HepG2 (cell line): Measurements from ENCODE around the gene ALPK3. TPM values are rescaled to one million over a fixed set of nuclear protein-coding genes. Genes with fewer than 3 reads are reported as not detected.

Source experiments
- ATAC-seq: fragments of 200-7000 bp; cut with Tn5 transposase; 3 replicates; pipeline ENCODE4 v1.9.1; 2020; ENCODE audit warnings: mild to moderate bottlenecking, moderate library complexity
- BruUV-seq: library from RNA; stranded (reverse); fragments of 400-500 nt; replicated peaks from 2 replicates; lab custom pipeline; 2021; lab: Mats Ljungman, UMichigan
- CTCF ChIA-PET: fragments of 300-600 bp; formaldehyde crosslinking; extraction: SDS; loops from one replicate; lab custom pipeline; 2021; ENCODE audit warnings: low total read pairs, inconsistent platforms, low intra/inter-chr PET ratio; lab: Yijun Ruan, JAX
- POLR2A ChIA-PET: fragments of 350-600 bp; sonication (Branson Sonifier 250); formaldehyde crosslinking; loops from one replicate; lab custom pipeline; 2020; ENCODE audit warnings: antibody characterized with exemption, inconsistent platforms; lab: Yijun Ruan, JAX
- DNase-seq: peaks from one replicate; pipeline ENCODE4 v3.0.0-alpha.2; 2015; ENCODE audit warnings: low spot score
- FAIRE-seq: peaks from 3 replicates; lab custom pipeline; 2011; peaks lifted over from hg19 to GRCh38; lab: Jason Lieb, UNC
- H2AFZ ChIP-seq: one replicate; pipeline ENCODE4 v1.6.1; 2011; ENCODE audit warnings: low read length, inconsistent platforms
- H3K27ac ChIP-seq: fragments of 300-600 bp; 3 replicates; pipeline ENCODE4 v1.8.0; 2011; ENCODE audit warnings: mixed run types, mild to moderate bottlenecking, mixed read lengths, low read length, inconsistent platforms; ENCODE audit not compliant: insufficient read depth; ENCODE audit errors: extremely low read length
- H3K27me3 ChIP-seq, 2 experiments: fragments of 200-600 bp in 1 of 2; 2 replicates in 1 of 2; 3 replicates in 1 of 2; pipeline versions ENCODE4 v1.6.0 to v1.8.0; 2011; ENCODE audit warnings: low read length in 2 of 2, mild to moderate bottlenecking in 2 of 2, moderate library complexity in 2 of 2, inconsistent platforms in 1 of 2; ENCODE audit not compliant: insufficient read depth in 2 of 2, control insufficient read depth in 1 of 2
- H3K36me3 ChIP-seq, 2 experiments: fragments of 200-600 bp in 1 of 2; replicated peaks in 1 of 2; 2 replicates in 1 of 2; 3 replicates in 1 of 2; pipeline versions ENCODE4 v1.5.1 to v1.8.0; 2011; ENCODE audit warnings: low read length in 2 of 2, inconsistent platforms in 1 of 2; ENCODE audit not compliant: insufficient read depth in 2 of 2, control insufficient read depth in 1 of 2
- H3K4me1 ChIP-seq: 2 replicates; pipeline ENCODE4 v1.5.1; 2012; ENCODE audit warnings: low read length, inconsistent platforms; ENCODE audit not compliant: insufficient read depth
- H3K4me2 ChIP-seq: 2 replicates; pipeline ENCODE4 v1.6.0; 2011; ENCODE audit warnings: low read depth, low read length, inconsistent platforms
- H3K4me3 ChIP-seq, 3 experiments: fragments of 200-600 bp in 1 of 3; sonication (generic), shearing (Covaris generic) in 1 of 3; replicated peaks in 1 of 3; 2 replicates each; pipeline ENCODE4 v1.5.1; 2011 to 2016; ENCODE audit warnings: low read length in 3 of 3, inconsistent platforms in 2 of 3, low read depth in 2 of 3, mild to moderate bottlenecking in 2 of 3, control low read depth in 1 of 3, mixed read lengths in 1 of 3; ENCODE audit not compliant: insufficient read depth in 1 of 3
- H3K79me2 ChIP-seq: one replicate; pipeline ENCODE4 v1.6.1; 2011; ENCODE audit warnings: low read length, inconsistent platforms; ENCODE audit not compliant: insufficient read depth
- H3K9ac ChIP-seq: 2 replicates; pipeline ENCODE4 v1.6.0; 2011; ENCODE audit warnings: mild to moderate bottlenecking, low read depth, low read length, inconsistent platforms; ENCODE audit not compliant: insufficient read depth
- H3K9me3 ChIP-seq: 2 replicates; pipeline ENCODE4 v1.5.1; 2012; ENCODE audit warnings: mild to moderate bottlenecking, low read length
- H4K20me1 ChIP-seq: 2 replicates; pipeline ENCODE4 v1.6.0; 2011; ENCODE audit warnings: inconsistent platforms, mild to moderate bottlenecking, low read length, moderate library complexity; ENCODE audit not compliant: insufficient read depth
- AGO2 ChIP-seq: fragments of 200-400 bp; formaldehyde crosslinking; optimal IDR thresholded peaks from 2 replicates; pipeline ENCODE3; 2017; ENCODE audit warnings: mild to moderate bottlenecking, low read depth, low read length, moderate library complexity
- MYNN ChIP-seq: sonication (generic); formaldehyde crosslinking; IDR thresholded peaks from 2 replicates; pipeline ENCODE4 v1.4.0; 2020; ENCODE audit warnings: mild to moderate bottlenecking, low read depth, missing genetic modification reagents
- REPIN1 ChIP-seq: sonication (generic); formaldehyde crosslinking; IDR thresholded peaks from 2 replicates; pipeline ENCODE4 v1.8.0; 2022; ENCODE audit warnings: missing genetic modification reagents, low read depth, mild to moderate bottlenecking, borderline replicate concordance
- TBP ChIP-seq: sonication (generic); formaldehyde crosslinking; IDR thresholded peaks from 2 replicates; pipeline ENCODE4 v1.5.0; 2020; ENCODE audit warnings: missing genetic modification reagents
- ZBTB21 ChIP-seq: sonication (generic); formaldehyde crosslinking; IDR thresholded peaks from 2 replicates; pipeline ENCODE4 v1.4.0; 2020; ENCODE audit warnings: missing genetic modification reagents
- WGBS: methylation state at CpG from one replicate; pipeline ENCODE4 v1.1.6; 2017; ENCODE audit warnings: low lambda C conversion rate; 5-methylcytosine and 5-hydroxymethylcytosine counted together
- in situ Hi-C: cut with HindIII; loops from 2 replicates; pipeline ENCODE4 v1.10.0; 2017; ENCODE audit warnings: low pct_unique_long_range_greater_than_20kb; ENCODE audit not compliant: extremely low pct_ligation_motif_present
- intact Hi-C: fragments of 100-400 bp; cut with micrococcal nuclease; formaldehyde crosslinking; loops from one replicate; pipeline ENCODE4 v1.10.0; 2022; ENCODE audit not compliant: unreplicated experiment
- polyA plus RNA-seq, 8 experiments: library from polyadenylated mRNA; depleted of rRNA in 3 of 8; stranded (reverse) in 7 of 8; unstranded in 1 of 8; fragments of >200 nt; fragmentation: Illumina TruSeq in 4 of 8; extraction: Trizol in 4 of 8; gene quantifications; 2 replicates each; pipeline versions ENCODE4 v1.2.1 to v1.2.3, GENCODE V29; 2011 to 2016; ENCODE audit warnings: low read depth in 4 of 8, missing spikeins in 1 of 8, mixed read lengths in 1 of 8; ENCODE audit not compliant: insufficient read depth in 1 of 8
- total RNA-seq, 5 experiments: library from RNA; depleted of rRNA; stranded (reverse); fragments of >200 nt; fragmentation: Illumina TruSeq; extraction: Trizol; gene quantifications; 2 replicates each; pipeline ENCODE4 v1.2.3, GENCODE V29; 2016; ENCODE audit warnings: low read depth in 1 of 5
- TF ChIP-seq, protein P1 (sequence below): sonication (generic); formaldehyde crosslinking; IDR thresholded peaks from 2 replicates; pipeline ENCODE4 v1.4.0; 2020; ENCODE audit warnings: mild to moderate bottlenecking, missing genetic modification reagents
- TF ChIP-seq, protein P2 (sequence below): conservative IDR thresholded peaks from 2 replicates; pipeline ENCODE4 v1.6.1; 2018; ENCODE audit warnings: missing genetic modification reagents

The ALPK3 gene
- total and polyA plus RNA-seq, 2 of the 13 experiments (the other 11 are each of a cell fraction or from before 2014, with no cell fraction given), result 0.04 to 0.42 TPM

DNA sequence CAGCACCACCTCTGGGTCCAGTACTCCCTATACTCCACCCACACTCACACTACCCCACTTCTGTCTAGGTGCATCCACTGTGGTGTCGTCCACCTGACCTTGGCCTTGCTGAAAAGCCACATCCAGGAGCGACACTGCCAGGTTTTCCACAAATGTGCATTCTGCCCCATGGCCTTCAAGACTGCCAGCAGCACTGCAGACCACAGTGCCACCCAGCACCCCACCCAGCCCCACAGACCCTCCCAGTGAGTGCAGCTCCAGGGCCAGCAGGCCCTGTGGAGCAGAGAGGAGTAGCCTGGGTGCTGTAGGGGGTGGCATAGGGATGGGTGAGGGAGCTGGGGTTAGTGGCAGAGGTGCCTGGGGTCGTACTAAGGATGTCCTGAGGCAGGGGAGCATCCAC is 19.4 kb upstream of the ALPK3 start:
- BruUV-seq, result no TSS peak
- 83% methylated on average over 3 of the region's 3 CpGs for WGBS
- Histone ChIP-seq H2AFZ (no peak overlapping the region), H4K20me1 (no peaks in the 10 kb centered on the region; the same call in 1 of the 2 replicates), H3K27me3 (no peaks in the 10 kb centered on the region; a peak in 1 of 5 replicates), H3K79me2 (peaks cover 2% of the 10 kb centered on the region), H3K4me2 (no peak overlapping the region), H3K4me1 (no peaks in the 10 kb centered on the region), H3K36me3 (peaks cover 33 to 69% of the 10 kb centered on the region in 2 experiments), H3K4me3 (no peak overlapping the region), H3K9ac (no peak overlapping the region), H3K27ac (no peak overlapping the region), H3K9me3 (no peaks in the 10 kb centered on the region)
- FAIRE-seq (no peak), ATAC-seq (no peak), DNase-seq (no peak)
- intact Hi-C loops, result no loop called here
- ChIA-PET CTCF (no interaction called here), POLR2A (no interaction called here)
- TF ChIP-seq, protein P1, sequence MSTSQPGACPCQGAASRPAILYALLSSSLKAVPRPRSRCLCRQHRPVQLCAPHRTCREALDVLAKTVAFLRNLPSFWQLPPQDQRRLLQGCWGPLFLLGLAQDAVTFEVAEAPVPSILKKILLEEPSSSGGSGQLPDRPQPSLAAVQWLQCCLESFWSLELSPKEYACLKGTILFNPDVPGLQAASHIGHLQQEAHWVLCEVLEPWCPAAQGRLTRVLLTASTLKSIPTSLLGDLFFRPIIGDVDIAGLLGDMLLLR (CRISPR knock-in tag), result no peak
- TF ChIP-seq TBP (CRISPR knock-in tag), result no peak
- TF ChIP-seq, protein P2, sequence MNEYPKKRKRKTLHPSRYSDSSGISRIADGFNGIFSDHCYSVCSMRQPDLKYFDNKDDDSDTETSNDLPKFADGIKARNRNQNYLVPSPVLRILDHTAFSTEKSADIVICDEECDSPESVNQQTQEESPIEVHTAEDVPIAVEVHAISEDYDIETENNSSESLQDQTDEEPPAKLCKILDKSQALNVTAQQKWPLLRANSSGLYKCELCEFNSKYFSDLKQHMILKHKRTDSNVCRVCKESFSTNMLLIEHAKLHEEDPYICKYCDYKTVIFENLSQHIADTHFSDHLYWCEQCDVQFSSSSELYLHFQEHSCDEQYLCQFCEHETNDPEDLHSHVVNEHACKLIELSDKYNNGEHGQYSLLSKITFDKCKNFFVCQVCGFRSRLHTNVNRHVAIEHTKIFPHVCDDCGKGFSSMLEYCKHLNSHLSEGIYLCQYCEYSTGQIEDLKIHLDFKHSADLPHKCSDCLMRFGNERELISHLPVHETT, result no peak
- no peak for TF ChIP-seq MYNN (CRISPR knock-in tag)
- in situ Hi-C loops, result no loop called here

DNA sequence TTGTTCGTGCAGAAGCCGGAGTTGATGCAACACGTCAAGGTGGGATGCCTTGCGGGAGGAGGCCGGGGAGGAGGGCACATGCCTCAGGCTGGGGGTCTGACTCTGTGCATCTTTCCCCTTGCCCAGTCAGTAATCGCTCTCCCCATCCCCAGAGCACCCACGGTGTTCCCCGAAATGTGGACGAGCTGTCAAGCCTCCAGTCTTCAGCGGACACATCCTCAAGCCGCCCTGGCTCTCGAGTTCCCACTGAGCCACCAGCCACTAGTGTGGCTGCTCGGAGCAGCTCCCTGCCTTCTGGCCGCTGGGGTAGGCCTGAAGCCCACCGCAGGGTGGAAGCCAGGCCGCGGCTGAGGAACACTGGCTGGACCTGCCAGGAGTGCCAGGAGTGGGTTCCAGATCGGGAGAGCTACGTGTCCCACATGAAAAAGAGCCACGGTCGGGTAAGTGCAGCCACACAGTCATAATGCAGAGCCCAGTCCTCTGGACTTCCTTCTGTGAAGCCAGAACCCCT is 18.7 kb upstream of the ALPK3 start:
- no peaks in the 10 kb centered on the region for H3K9me3 ChIP-seq
- no peak overlapping the region for H3K27ac ChIP-seq
- no peak for TF ChIP-seq ZBTB21 (CRISPR knock-in tag)
- no peak for TF ChIP-seq REPIN1 (CRISPR knock-in tag)
- peak; percentile 32 for TF ChIP-seq AGO2
- ChIA-PET POLR2A (no interaction called here), CTCF (no interaction called here)
- H3K4me3 ChIP-seq, result no peak overlapping the region
- peaks cover 33 to 65% of the 10 kb centered on the region in 2 experiments for H3K36me3 ChIP-seq
- H2AFZ ChIP-seq, result no peak overlapping the region
- H3K79me2 ChIP-seq, result peaks cover 2% of the 10 kb centered on the region
- FAIRE-seq (no peak), DNase-seq (no peak), ATAC-seq (no peak)
- BruUV-seq, result no TSS peak
- no peaks in the 10 kb centered on the region; the same call in 1 of the 2 replicates for H4K20me1 ChIP-seq
- H3K27me3 ChIP-seq, result no peaks in the 10 kb centered on the region; a peak in 1 of 5 replicates
- in situ Hi-C loops, result no loop called here
- WGBS, result 98% methylated on average over 18 of the region's 21 CpGs
- H3K9ac ChIP-seq, result no peak overlapping the region
- H3K4me2 ChIP-seq, result no peak overlapping the region
- intact Hi-C loops, result no loop called here
- no peaks in the 10 kb centered on the region for H3K4me1 ChIP-seq
